HCT116 (cell line): Measurements from ENCODE around the gene SHROOM1. TPM values are rescaled to one million over a fixed set of nuclear protein-coding genes. Genes with fewer than 3 reads are reported as not detected.

Experiments
- ATAC-seq: fragments of 200-7000 bp; cut with Tn5 transposase; 2 replicates; pipeline ENCODE4 v1.9.1; 2020; ENCODE audit warnings: mild to moderate bottlenecking, moderate library complexity
- BruUV-seq: library from RNA; stranded (reverse); fragments of 400-500 nt; replicated peaks from 2 replicates; lab custom pipeline; 2021; lab: Mats Ljungman, UMichigan
- CTCF ChIA-PET: fragments of 300-600 bp; sonication (Branson Sonifier 250); formaldehyde crosslinking; loops from one replicate; lab custom pipeline; 2021; ENCODE audit warnings: antibody characterized with exemption; lab: Charles Lee
- POLR2A ChIA-PET: fragments of 300-600, 350-600 bp; sonication (Branson Sonifier 250); formaldehyde crosslinking; loops from one replicate; lab custom pipeline; 2021; ENCODE audit warnings: antibody characterized with exemption; lab: Charles Lee
- RAD21 ChIA-PET, 2 experiments: fragments of 300-600 bp; sonication (Branson Sonifier 250); formaldehyde crosslinking; loops; one replicate each; lab custom pipeline; 2023; ENCODE audit warnings: low total read pairs in 2 of 2; ENCODE audit not compliant: uncharacterized antibody in 2 of 2, unreplicated experiment in 2 of 2, low non-redundant PET in 1 of 2; lab: Charles Lee
- DNase-seq: peaks from one replicate; pipeline ENCODE4 v3.0.0-alpha.2; 2010; ENCODE audit warnings: low read depth, low spot score
- H2AFZ ChIP-seq: fragments of 200-600 bp; shearing (Covaris generic), sonication (generic); 2 replicates; pipeline ENCODE4 v1.6.1; 2017; ENCODE audit warnings: low read depth, mixed run types, mixed read lengths, antibody characterized with exemption, low read length; ENCODE audit not compliant: poor library complexity, severe bottlenecking
- H3K27ac ChIP-seq: 2 replicates; pipeline ENCODE4 v1.5.1; 2012; ENCODE audit warnings: low read depth, low read length
- H3K27me3 ChIP-seq: fragments of 200-600 bp; sonication (generic); 2 replicates; pipeline ENCODE4 v1.6.1; 2016; ENCODE audit warnings: mixed run types, low read length, mixed read lengths; ENCODE audit not compliant: insufficient read depth
- H3K36me3 ChIP-seq, 2 experiments: fragments of 200-500 bp in 1 of 2; fragments of 200-600 bp in 1 of 2; sonication (Bioruptor generic) in 1 of 2; sonication (generic) in 1 of 2; 2 replicates each; pipeline versions ENCODE4 v1.5.1 to v1.6.1; 2014 to 2016; ENCODE audit warnings: low read length in 2 of 2, inconsistent platforms in 1 of 2, mixed read lengths in 1 of 2, mixed run types in 1 of 2; ENCODE audit not compliant: insufficient read depth in 2 of 2, control insufficient read depth in 1 of 2
- H3K4me1 ChIP-seq, 2 experiments: fragments of 200-600 bp in 1 of 2; sonication (generic) in 1 of 2; 2 replicates each; pipeline versions ENCODE4 v1.5.1 to v1.6.1; 2012 to 2017; ENCODE audit warnings: low read length in 2 of 2, inconsistent platforms in 1 of 2, mild to moderate bottlenecking in 1 of 2, mixed read lengths in 1 of 2, mixed run types in 1 of 2, moderate library complexity in 1 of 2; ENCODE audit not compliant: insufficient read depth in 2 of 2, control insufficient read depth in 1 of 2
- H3K4me2 ChIP-seq: fragments of 200-600 bp; sonication (generic); 2 replicates; pipeline ENCODE4 v1.6.1; 2017; ENCODE audit warnings: mixed run types, low read length, mixed read lengths
- H3K4me3 ChIP-seq, 2 experiments: fragments of 200-600 bp in 1 of 2; sonication (generic) in 1 of 2; replicated peaks in 1 of 2; 2 replicates each; pipeline ENCODE4 v1.5.1; 2011 to 2016; ENCODE audit warnings: low read length in 2 of 2, control low read depth in 1 of 2, low read depth in 1 of 2, mild to moderate bottlenecking in 1 of 2, mixed read lengths in 1 of 2, mixed run types in 1 of 2
- H3K79me2 ChIP-seq: fragments of 200-600 bp; sonication (generic); 2 replicates; pipeline ENCODE4 v1.6.1; 2017; ENCODE audit warnings: mild to moderate bottlenecking, mixed run types, low read length, moderate library complexity, mixed read lengths; ENCODE audit not compliant: insufficient read depth
- H3K9ac ChIP-seq: fragments of 200-600 bp; sonication (generic); 2 replicates; pipeline ENCODE4 v1.6.1; 2016; ENCODE audit warnings: low read length, mixed read lengths
- H3K9me2 ChIP-seq: fragments of 200-600 bp; sonication (generic), shearing (Covaris generic); 2 replicates; pipeline ENCODE4 v1.6.1; 2017; ENCODE audit warnings: mixed run types, mild to moderate bottlenecking, moderate library complexity; ENCODE audit not compliant: insufficient read depth
- H3K9me3 ChIP-seq, 2 experiments: fragments of 200-500 bp in 1 of 2; fragments of 200-600 bp in 1 of 2; sonication (Bioruptor generic) in 1 of 2; sonication (generic) in 1 of 2; 2 replicates each; pipeline ENCODE4 v1.6.1; 2014 to 2017; ENCODE audit warnings: low read length in 2 of 2, mixed read lengths in 2 of 2, inconsistent platforms in 1 of 2, low read depth in 1 of 2, mild to moderate bottlenecking in 1 of 2, mixed run types in 1 of 2, moderate library complexity in 1 of 2; ENCODE audit not compliant: control insufficient read depth in 1 of 2, insufficient read depth in 1 of 2
- H4K20me1 ChIP-seq: fragments of 200-600 bp; sonication (generic), shearing (Covaris generic); 2 replicates; pipeline ENCODE4 v1.6.1; 2017; ENCODE audit warnings: mixed run types, mild to moderate bottlenecking, moderate library complexity; ENCODE audit not compliant: insufficient read depth
- CBX3 ChIP-seq: IDR thresholded peaks from 2 replicates; pipeline ENCODE4 v1.6.1; 2012; ENCODE audit warnings: low read depth
- EZH2 ChIP-seq: fragments of 200-600 bp; sonication (generic); IDR thresholded peaks from 2 replicates; pipeline ENCODE4 v1.6.1; 2017; ENCODE audit warnings: antibody characterized with exemption, mixed run types
- SP1 ChIP-seq: IDR thresholded peaks from 2 replicates; pipeline ENCODE4 v1.6.1; 2012; ENCODE audit warnings: low read depth
- ZBTB33 ChIP-seq: IDR thresholded peaks from 2 replicates; pipeline ENCODE4 v1.6.1; 2011; ENCODE audit warnings: mild to moderate bottlenecking, low read length, moderate library complexity; ENCODE audit not compliant: insufficient replicate concordance; ENCODE audit errors: extremely low read depth
- ZFX ChIP-seq: fragments of 450-650 bp; IDR thresholded peaks from 2 replicates; pipeline ENCODE4 v1.6.1; 2017
- intact Hi-C: fragments of 100-400 bp; cut with micrococcal nuclease; formaldehyde crosslinking; loops from 2 replicates; pipeline ENCODE4 v1.10.0; 2022
- total RNA-seq: library from RNA; stranded (reverse); gene quantifications from one replicate; pipeline ENCODE4 v1.2.1, GENCODE V29; 2021; ENCODE audit not compliant: unreplicated experiment
- TF ChIP-seq, protein P1 (sequence below), 3 experiments: fragments of 200-600 bp in 1 of 3; sonication (generic) in 1 of 3; IDR thresholded peaks in 2 of 3; conservative IDR thresholded peaks in 1 of 3; 2 replicates each; pipeline ENCODE4 v1.5.1; 2012 to 2017; ENCODE audit warnings: low read depth in 2 of 3, low read length in 2 of 3, antibody characterized with exemption in 1 of 3, borderline replicate concordance in 1 of 3, control low read depth in 1 of 3, mild to moderate bottlenecking in 1 of 3, mixed read lengths in 1 of 3, mixed run types in 1 of 3, moderate library complexity in 1 of 3; ENCODE audit not compliant: insufficient read depth in 1 of 3

Gene SHROOM1
- total RNA-seq, 1 experiment from 2014 or later = 9.5 TPM

- Histone ChIP-seq H3K4me3 (no peak overlapping the region), H3K9me2 (no peaks in the 10 kb centered on the region)
- RAD21 ChIA-PET = no interaction called here
- peak; percentile 21; the same call in 1 of the 2 replicates for ATAC-seq
- CTCF ChIA-PET = interaction anchor here (1.4 kb wide), 1 partner anchor 9 kb away, joined by 3 read pairs; no protein-coding TSS in a partner anchor
- TF ChIP-seq ZFX (no peak), CBX3 (no peak), ZBTB33 (no peak), SP1 (no peak), EZH2 (no peak)
- TF ChIP-seq, protein P1, sequence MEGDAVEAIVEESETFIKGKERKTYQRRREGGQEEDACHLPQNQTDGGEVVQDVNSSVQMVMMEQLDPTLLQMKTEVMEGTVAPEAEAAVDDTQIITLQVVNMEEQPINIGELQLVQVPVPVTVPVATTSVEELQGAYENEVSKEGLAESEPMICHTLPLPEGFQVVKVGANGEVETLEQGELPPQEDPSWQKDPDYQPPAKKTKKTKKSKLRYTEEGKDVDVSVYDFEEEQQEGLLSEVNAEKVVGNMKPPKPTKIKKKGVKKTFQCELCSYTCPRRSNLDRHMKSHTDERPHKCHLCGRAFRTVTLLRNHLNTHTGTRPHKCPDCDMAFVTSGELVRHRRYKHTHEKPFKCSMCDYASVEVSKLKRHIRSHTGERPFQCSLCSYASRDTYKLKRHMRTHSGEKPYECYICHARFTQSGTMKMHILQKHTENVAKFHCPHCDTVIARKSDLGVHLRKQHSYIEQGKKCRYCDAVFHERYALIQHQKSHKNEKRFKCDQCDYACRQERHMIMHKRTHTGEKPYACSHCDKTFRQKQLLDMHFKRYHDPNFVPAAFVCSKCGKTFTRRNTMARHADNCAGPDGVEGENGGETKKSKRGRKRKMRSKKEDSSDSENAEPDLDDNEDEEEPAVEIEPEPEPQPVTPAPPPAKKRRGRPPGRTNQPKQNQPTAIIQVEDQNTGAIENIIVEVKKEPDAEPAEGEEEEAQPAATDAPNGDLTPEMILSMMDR (IDR thresholded peaks at IDR 0.05 in 2 of 3, conservative IDR thresholded peaks at IDR 0.05 in 1 of 3; ENCODE audit: borderline replicate concordance in 1 of 3, insufficient read depth in 1 of 3, low read depth in 2 of 3, low read length in 2 of 3) = no peak
- TF ChIP-seq, all 23 proteins: peak for 0
- H3K36me3 ChIP-seq = peaks cover 4 to 6% of the 10 kb centered on the region in 2 experiments; a peak in 2 of 4 replicates
- H3K79me2 ChIP-seq = peaks cover under 1% of the 10 kb centered on the region; the same call in 1 of the 2 replicates
- no peak overlapping the region for H3K27ac ChIP-seq
- DNase-seq = no peak
- POLR2A ChIA-PET = no interaction called here
- no peak overlapping the region for H2AFZ ChIP-seq
- no peaks in the 10 kb centered on the region for H3K27me3 ChIP-seq
- no TSS peak for BruUV-seq
- no peaks in the 10 kb centered on the region for H3K4me1 ChIP-seq
- H3K9me3 ChIP-seq = no peaks in the 10 kb centered on the region
- no peak overlapping the region for H3K4me2 ChIP-seq
- intact Hi-C loops = no loop called here
- H3K9ac ChIP-seq = no peak overlapping the region
- no peaks in the 10 kb centered on the region for H4K20me1 ChIP-seq
These were observed 43.5 kb upstream of the SHROOM1 start for GRCh38 chr5:132873930-132874271.
